ENCODE results near the gene TLL2.

The TLL2 gene

DNA sequence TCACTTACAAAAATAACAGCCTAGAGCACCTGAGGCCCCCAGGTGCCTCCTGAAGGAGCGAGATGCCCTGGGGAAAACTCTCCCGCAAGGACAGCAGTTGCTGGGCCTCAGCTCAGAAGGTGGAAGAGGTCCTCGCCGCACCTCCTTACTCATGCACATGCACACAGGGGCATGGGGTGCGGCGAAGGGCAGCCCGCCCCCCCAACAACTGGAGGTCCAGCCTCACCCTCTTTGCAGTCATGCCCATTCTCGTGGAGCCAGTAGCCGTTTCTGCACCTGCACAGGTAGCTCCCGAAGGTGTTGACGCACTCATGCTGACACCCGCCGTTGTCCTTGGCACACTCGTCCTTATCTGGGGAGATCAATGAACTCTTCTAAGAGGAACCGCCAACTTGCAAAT lies 135.0 kb downstream of the TLL2 start:
- no peak for DNase-seq
- in situ Hi-C loops (cut with HindIII; ENCODE audit: low pct_ligation_motif_present, low pct_unique_long_range_greater_than_20kb, low sequenced_read_pairs), result no loop called here

GRCh38 chr10:96377816-96378294 lies 135.9 kb downstream of the TLL2 start:
- DNase-seq, result no peak
- in situ Hi-C loops (cut with HindIII; ENCODE audit: low pct_ligation_motif_present, low pct_unique_long_range_greater_than_20kb, low sequenced_read_pairs), result no loop called here

GRCh38 chr10:96376483-96376882 lies 137.2 kb downstream of the TLL2 start:
- no peak for DNase-seq
- in situ Hi-C loops (cut with HindIII; ENCODE audit: low pct_ligation_motif_present, low pct_unique_long_range_greater_than_20kb, low sequenced_read_pairs), result no loop called here

- in situ Hi-C loops (cut with HindIII; ENCODE audit: low pct_ligation_motif_present, low pct_unique_long_range_greater_than_20kb, low sequenced_read_pairs), result no loop called here
Observed at GRCh38 chr10:96374985-96375830, 138.5 kb downstream of the TLL2 start.

GRCh38 chr10:96374639-96374984 lies 139.1 kb downstream of the TLL2 start:
- DNase-seq, result no peak
- in situ Hi-C loops (cut with HindIII; ENCODE audit: low pct_ligation_motif_present, low pct_unique_long_range_greater_than_20kb, low sequenced_read_pairs), result no loop called here

More at GRCh38 chr10:96374985-96375830, 138.5 kb downstream of the TLL2 start:
- DNase-seq, result peak; percentile 93

DNA sequence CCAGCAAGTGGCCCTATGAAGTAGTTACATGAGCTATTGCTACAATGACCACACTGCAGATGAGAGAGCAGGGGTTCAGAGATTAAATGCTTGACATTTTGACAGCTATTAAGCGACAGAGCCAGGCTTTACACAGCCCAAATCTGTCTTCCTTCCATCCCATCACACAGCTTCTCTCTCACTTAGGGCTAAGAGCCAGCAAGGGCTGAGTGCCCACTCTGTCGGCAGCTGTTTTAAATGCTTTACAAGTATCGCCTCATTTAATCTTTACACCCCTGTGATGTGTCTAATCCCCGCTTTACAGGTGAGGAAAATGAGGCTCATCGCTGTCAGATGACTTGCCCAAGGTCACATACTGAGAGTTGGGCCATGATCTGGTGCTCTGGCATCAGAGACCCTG lies 139.7 kb downstream of the TLL2 start:
- DNase-seq, result no peak
- in situ Hi-C loops (cut with HindIII; ENCODE audit: low pct_ligation_motif_present, low pct_unique_long_range_greater_than_20kb, low sequenced_read_pairs), result no loop called here

DNA sequence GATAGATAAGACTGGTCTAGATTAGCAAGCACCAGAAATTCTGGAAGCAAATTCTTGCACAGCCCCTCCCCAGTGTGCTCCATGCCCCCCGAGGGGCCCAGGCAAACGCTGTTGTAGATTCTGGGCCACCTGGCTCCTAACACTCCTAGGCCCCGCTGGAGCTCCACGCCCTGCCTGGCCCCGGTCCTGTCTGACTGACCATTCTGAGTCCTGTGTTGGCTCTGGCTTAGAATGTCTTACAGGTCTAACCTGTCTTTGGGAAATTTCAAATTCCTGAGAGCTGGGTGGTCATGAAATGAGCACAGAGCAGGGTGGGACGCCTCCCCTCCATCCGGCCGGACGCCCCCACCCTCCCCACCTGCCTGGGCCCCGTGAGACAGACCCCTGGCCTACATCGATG lies 142.4 kb downstream of the TLL2 start:
- in situ Hi-C loops (cut with HindIII; ENCODE audit: low pct_ligation_motif_present, low pct_unique_long_range_greater_than_20kb, low sequenced_read_pairs), result no loop called here
- DNase-seq, result no peak

- peak; percentile 75 for DNase-seq
- in situ Hi-C loops (cut with HindIII; ENCODE audit: low pct_ligation_motif_present, low pct_unique_long_range_greater_than_20kb, low sequenced_read_pairs), result no loop called here
Observed at GRCh38 chr10:96370584-96371157, 143.1 kb downstream of the TLL2 start.

- in situ Hi-C loops (cut with HindIII; ENCODE audit: low pct_ligation_motif_present, low pct_unique_long_range_greater_than_20kb, low sequenced_read_pairs), result no loop called here
- DNase-seq, result peak; percentile 82
Observed at GRCh38 chr10:96369890-96370583, 143.7 kb downstream of the TLL2 start.

GRCh38 chr10:96368971-96369370 lies 144.8 kb downstream of the TLL2 start:
- DNase-seq, result no peak
- in situ Hi-C loops (cut with HindIII; ENCODE audit: low pct_ligation_motif_present, low pct_unique_long_range_greater_than_20kb, low sequenced_read_pairs), result no loop called here

GRCh38 chr10:96367470-96367869 lies 146.3 kb downstream of the TLL2 start:
- in situ Hi-C loops (cut with HindIII; ENCODE audit: low pct_ligation_motif_present, low pct_unique_long_range_greater_than_20kb, low sequenced_read_pairs), result no loop called here
- DNase-seq, result no peak

DNA sequence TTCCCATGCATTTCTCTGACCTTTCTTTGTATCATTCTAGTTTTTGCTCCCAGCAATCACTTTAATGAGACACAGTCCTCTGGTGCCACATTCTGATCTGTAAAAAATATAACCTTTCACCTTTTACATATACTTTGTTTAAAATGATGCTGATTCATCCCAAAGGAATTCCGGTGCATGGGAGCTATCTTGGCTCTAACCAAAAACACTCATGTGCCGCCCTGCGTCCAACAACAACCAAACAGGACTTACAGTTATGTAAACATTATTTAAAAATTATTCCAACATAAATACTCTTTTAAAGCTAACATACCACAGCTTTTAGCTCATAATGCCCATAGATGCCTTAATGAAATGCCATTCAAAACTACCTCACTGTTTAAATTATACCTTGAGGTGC lies 147.2 kb downstream of the TLL2 start:
- in situ Hi-C loops (cut with HindIII; ENCODE audit: low pct_ligation_motif_present, low pct_unique_long_range_greater_than_20kb, low sequenced_read_pairs), result no loop called here
- DNase-seq, result no peak

DNA sequence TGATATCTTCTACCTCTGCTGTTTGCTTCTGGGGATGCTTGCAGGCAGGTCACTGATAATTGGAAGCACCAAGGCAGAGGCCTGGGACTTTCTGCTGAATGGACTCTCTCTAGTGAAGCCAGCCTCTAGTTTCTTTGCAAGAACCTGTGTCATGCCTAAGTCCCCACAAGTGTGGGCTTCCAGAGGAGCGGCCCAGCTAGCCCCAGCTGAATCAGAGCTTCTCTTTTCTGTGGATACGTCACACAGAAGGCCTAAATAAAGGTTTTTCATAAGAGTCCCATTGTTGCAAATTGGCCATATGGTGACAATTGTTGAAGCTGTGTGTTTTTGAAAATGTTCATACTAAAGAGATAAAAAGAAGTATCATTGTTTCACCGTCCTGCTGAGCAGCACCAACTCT lies 148.2 kb downstream of the TLL2 start:
- in situ Hi-C loops (cut with HindIII; ENCODE audit: low pct_ligation_motif_present, low pct_unique_long_range_greater_than_20kb, low sequenced_read_pairs), result no loop called here
- no peak for DNase-seq

DNA sequence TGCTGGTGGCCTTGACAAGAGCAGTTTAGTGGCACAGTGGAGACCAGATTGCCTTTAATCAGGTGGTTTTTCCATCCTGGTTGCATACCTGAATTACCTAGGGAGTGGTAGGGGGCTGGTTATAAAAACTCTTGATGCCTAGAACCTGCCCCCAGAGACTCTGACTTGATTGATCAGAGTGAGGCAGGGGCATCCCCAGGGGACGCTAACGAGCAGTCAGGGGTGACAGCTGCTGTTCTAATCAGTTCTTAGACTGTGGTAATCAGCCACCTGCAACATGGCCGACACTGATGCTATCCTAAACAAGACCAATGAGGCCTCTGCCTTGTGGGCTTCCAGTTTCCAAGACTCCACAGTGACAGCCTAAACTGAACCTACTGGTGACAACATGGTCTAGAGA lies 153.0 kb downstream of the TLL2 start:
- no peak for DNase-seq
- in situ Hi-C loops (cut with HindIII; ENCODE audit: low pct_ligation_motif_present, low pct_unique_long_range_greater_than_20kb, low sequenced_read_pairs), result no loop called here

DNA sequence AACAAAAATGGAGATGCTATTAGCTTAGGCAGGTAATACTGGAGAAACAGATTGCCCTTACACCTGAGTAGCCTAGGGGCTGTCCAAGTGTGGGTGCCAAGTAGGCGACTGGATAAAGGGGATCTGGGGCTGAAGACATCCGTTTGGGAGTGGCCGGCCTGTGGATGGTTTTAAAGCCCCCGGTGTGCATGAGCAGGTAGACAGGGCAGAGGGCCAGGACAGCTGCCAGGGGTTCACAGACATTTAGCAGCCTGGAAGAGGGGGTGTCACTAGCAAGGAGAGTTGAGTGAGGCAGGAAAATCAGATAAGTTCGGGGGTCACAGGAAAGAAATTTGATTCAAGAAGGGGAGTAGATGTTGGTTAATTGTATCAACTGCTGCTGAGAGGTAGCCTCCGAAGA lies 153.4 kb downstream of the TLL2 start:
- DNase-seq, result no peak
- in situ Hi-C loops (cut with HindIII; ENCODE audit: low pct_ligation_motif_present, low pct_unique_long_range_greater_than_20kb, low sequenced_read_pairs), result no loop called here

DNA sequence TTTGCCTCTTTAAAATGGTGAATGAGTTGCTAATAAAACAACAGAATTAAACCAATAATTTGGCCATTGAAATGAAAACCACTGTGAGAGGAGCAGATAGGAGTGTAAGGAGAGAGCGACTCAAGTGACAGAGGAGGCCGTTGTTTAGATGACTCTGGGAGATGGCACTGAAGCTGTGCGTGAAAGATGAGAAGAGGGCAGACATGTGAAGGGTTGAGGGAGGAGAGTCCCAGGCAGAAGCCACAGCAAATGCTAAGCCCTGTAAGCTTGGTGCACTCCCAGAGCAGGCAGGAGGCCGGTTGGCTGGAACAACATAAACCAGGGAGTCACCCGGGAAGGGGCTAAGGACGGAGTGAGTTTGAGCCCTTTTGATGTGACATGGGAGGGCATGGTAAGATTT lies 154.1 kb downstream of the TLL2 start:
- DNase-seq, result no peak
- in situ Hi-C loops (cut with HindIII; ENCODE audit: low pct_ligation_motif_present, low pct_unique_long_range_greater_than_20kb, low sequenced_read_pairs), result no loop called here

DNA sequence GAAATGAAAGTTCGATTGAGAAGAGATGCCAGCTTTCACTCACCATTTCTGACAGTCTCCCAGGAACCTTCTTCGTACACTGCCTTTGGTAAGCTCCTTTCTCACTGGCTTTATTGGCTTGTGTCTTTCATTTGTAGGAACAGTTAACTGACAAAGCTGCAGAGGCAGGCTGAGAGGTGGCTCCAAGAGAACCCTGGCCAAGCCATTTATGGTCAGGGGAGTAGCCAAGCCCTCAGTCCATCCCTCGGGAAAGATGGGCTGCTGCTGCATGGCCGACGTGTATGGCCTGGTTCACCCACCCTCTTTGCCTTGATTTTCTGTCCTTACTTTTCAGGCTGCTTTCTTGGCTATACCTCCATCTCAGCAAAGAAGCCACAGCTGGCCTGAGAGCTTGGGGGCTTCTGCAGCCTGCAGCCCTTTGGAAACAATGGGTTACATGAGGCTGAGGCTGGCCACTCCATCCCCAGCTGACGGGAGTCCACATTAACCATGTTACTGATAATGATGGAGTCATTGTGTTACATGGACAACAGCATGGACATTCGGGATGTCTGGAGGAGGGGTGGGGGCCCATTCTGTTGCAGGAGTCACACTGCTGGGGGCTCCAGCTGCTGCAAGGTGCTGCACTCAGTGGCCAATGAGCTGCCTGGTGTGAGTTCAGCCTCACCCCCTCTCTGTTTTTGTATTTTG lies 154.7 kb downstream of the TLL2 start, which contains the start of gene OPALIN:
Gene OPALIN (minus strand): TSS at position 152 of the 690 bp plus-strand sequence. CDS start 106 bp downstream, at position 46.
- in situ Hi-C loops (cut with HindIII; ENCODE audit: low pct_ligation_motif_present, low pct_unique_long_range_greater_than_20kb, low sequenced_read_pairs), result no loop called here
- no peak for DNase-seq

GRCh38 chr10:96357038-96357620 lies 156.6 kb downstream of the TLL2 start:
- DNase-seq, result no peak
- in situ Hi-C loops (cut with HindIII; ENCODE audit: low pct_ligation_motif_present, low pct_unique_long_range_greater_than_20kb, low sequenced_read_pairs), result no loop called here

GRCh38 chr10:96352582-96352981 lies 161.1 kb downstream of the TLL2 start:
- DNase-seq, result no peak
- in situ Hi-C loops (cut with HindIII; ENCODE audit: low pct_ligation_motif_present, low pct_unique_long_range_greater_than_20kb, low sequenced_read_pairs), result no loop called here

Data from ACHN (cell line).